NCI-H460 (cell line): ENCODE results near the gene TSPAN5. TPM values are rescaled to one million over a fixed set of nuclear protein-coding genes. Genes with fewer than 3 reads are reported as not detected.

Experiments used
- DNase-seq: peaks from one replicate; pipeline ENCODE4 v3.0.0-alpha.2; 2016; ENCODE audit warnings: low read depth; ENCODE audit errors: extremely low read depth
- total RNA-seq: library from RNA; depleted of rRNA; stranded (reverse); fragments of >200 nt; shearing (Covaris generic); gene quantifications from 2 replicates; pipeline ENCODE4 v1.2.3, GENCODE V29; 2014

Gene TSPAN5
- total RNA-seq, 1 experiment from 2014 or later = 3.0 TPM

GRCh38 chr4:98674404-98675173 lies 16.2 kb upstream of the TSPAN5 start:
- DNase-seq = no peak

GRCh38 chr4:98673978-98674377 lies 15.6 kb upstream of the TSPAN5 start:
- no peak for DNase-seq

- no peak for DNase-seq
Measured at GRCh38 chr4:98673288-98673644, 14.9 kb upstream of the TSPAN5 start.

- DNase-seq = no peak
Measured at GRCh38 chr4:98672583-98673287, 14.3 kb upstream of the TSPAN5 start.

GRCh38 chr4:98671131-98671530 lies 12.7 kb upstream of the TSPAN5 start:
- DNase-seq = no peak

GRCh38 chr4:98670186-98670585 lies 11.8 kb upstream of the TSPAN5 start:
- DNase-seq = no peak

GRCh38 chr4:98669577-98669976 lies 11.2 kb upstream of the TSPAN5 start:
- no peak for DNase-seq

GRCh38 chr4:98664959-98665358 lies 6.5 kb upstream of the TSPAN5 start:
- no peak for DNase-seq

- no peak for DNase-seq
Measured at GRCh38 chr4:98663226-98664006, 5.0 kb upstream of the TSPAN5 start.

- no peak for DNase-seq
Measured at GRCh38 chr4:98662626-98663225, 4.3 kb upstream of the TSPAN5 start.

GRCh38 chr4:98662055-98662453 lies 3.6 kb upstream of the TSPAN5 start:
- no peak for DNase-seq

- DNase-seq = no peak
Measured at GRCh38 chr4:98661371-98662054, 3.1 kb upstream of the TSPAN5 start.

GRCh38 chr4:98659741-98660462 lies 1.5 kb upstream of the TSPAN5 start:
- DNase-seq = no peak

- no peak for DNase-seq
Measured at GRCh38 chr4:98659106-98659592, 738 bp upstream of the TSPAN5 start.

GRCh38 chr4:98657531-98658286 lies 702 bp downstream of the TSPAN5 start:
- no peak for DNase-seq

- no peak for DNase-seq
Measured at GRCh38 chr4:98656886-98657285, 1.5 kb downstream of the TSPAN5 start.

- no peak for DNase-seq
Measured at GRCh38 chr4:98656443-98656842, 2.0 kb downstream of the TSPAN5 start.

GRCh38 chr4:98653890-98654867 lies 4.2 kb downstream of the TSPAN5 start:
- no peak for DNase-seq
